ENCODE results near the gene KIDINS220. TPM values are rescaled to one million over a fixed set of nuclear protein-coding genes. Genes with fewer than 3 reads are reported as not detected.

Gene KIDINS220
- total and polyA plus RNA-seq, 2 of the 13 experiments (the other 11 are each of a cell fraction or from before 2014, with no cell fraction given), result 25.2 to 32.3 TPM

- TF ChIP-seq HNRNPH1 (optimal IDR thresholded peaks at IDR 0.05; ENCODE audit: low read depth, low read length) (no peak), ATAD3A (CRISPR knock-in tag; IDR thresholded peaks at IDR 0.05) (no peak), ZNF260 (CRISPR knock-in tag; IDR thresholded peaks at IDR 0.05; ENCODE audit: borderline replicate concordance, low read depth) (no peak), ZNF207 (IDR thresholded peaks at IDR 0.05; ENCODE audit: borderline replicate concordance) (no peak), ZNF430 (CRISPR knock-in tag; IDR thresholded peaks at IDR 0.05) (peak; percentile 91), NONO (IDR thresholded peaks at IDR 0.05) (no peak), NONO (CRISPR knock-in tag; conservative IDR thresholded peaks at IDR 0.05) (peak; percentile 96), ZNF816 (CRISPR knock-in tag; IDR thresholded peaks at IDR 0.05; ENCODE audit: borderline replicate concordance) (peak; percentile 97), POGK (CRISPR knock-in tag; conservative IDR thresholded peaks at IDR 0.05) (peak; percentile 96), NR2F6 (IDR thresholded peaks at IDR 0.05) (no peak), NR2F6 (CRISPR knock-in tag; IDR thresholded peaks at IDR 0.05) (peak; percentile 71), TBP (CRISPR knock-in tag; IDR thresholded peaks at IDR 0.05) (peak; percentile 74; the same call in 1 of the 2 replicates), ZNF687 (CRISPR knock-in tag; IDR thresholded peaks at IDR 0.05) (peak; percentile 88), SOX5 (CRISPR knock-in tag; IDR thresholded peaks at IDR 0.05; ENCODE audit: borderline replicate concordance) (peak; percentile 78; the same call in 1 of the 2 replicates), MED8 (CRISPR knock-in tag; IDR thresholded peaks at IDR 0.05; ENCODE audit: insufficient replicate concordance) (peak; percentile 96), RFX3 (CRISPR knock-in tag; IDR thresholded peaks at IDR 0.05) (peak; percentile 56), ZKSCAN5 (CRISPR knock-in tag; IDR thresholded peaks at IDR 0.05) (peak; percentile 53; the same call in 1 of the 2 replicates)
- TF ChIP-seq, protein P1, sequence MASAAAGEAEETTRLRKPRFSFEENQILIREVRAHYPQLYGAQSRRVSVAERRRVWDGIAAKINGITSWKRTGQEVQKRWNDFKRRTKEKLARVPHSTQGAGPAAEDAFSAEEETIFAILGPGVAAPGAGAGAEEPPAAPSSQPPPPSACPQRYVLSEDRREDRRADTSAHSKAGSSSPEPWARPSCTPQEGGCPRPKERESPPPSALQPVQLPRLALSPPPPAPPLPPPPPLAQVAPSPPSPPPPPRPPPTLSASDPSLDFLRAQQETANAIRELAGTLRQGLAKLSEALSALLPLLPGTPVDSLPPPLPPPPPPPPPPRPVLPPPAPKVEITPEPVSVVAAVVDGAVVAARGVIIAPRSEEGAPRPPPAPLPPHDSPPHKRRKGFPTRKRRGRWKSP (CRISPR knock-in tag; IDR thresholded peaks at IDR 0.05), result peak; percentile 95
- TF ChIP-seq, protein P2, sequence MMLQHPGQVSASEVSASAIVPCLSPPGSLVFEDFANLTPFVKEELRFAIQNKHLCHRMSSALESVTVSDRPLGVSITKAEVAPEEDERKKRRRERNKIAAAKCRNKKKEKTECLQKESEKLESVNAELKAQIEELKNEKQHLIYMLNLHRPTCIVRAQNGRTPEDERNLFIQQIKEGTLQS (CRISPR knock-in tag; IDR thresholded peaks at IDR 0.05), result peak; percentile 72
These were observed 155.4 kb downstream of the KIDINS220 start, which contains the start of gene ID2 (continued) for GRCh38 chr2:8681786-8682692.

Data from HepG2 (cell line).